DMS79 (cell line): Measurements from ENCODE around the gene PRRT1B.
"Not testable (repeated sequence)": the region's sequence is repeated elsewhere in the genome, so short reads cannot be mapped to it uniquely, and the experiment has no call there.

Experiments used
- DNase-seq: peaks from one replicate; lab custom pipeline; 2025; lab: John Stamatoyannopoulos, UW

The PRRT1B gene

GRCh38 chr9:131522257-131523085 is 22.9 kb upstream of the PRRT1B start:
- no peak for DNase-seq

GRCh38 chr9:131523086-131523388 is 22.3 kb upstream of the PRRT1B start:
- DNase-seq, result no peak

GRCh38 chr9:131523451-131524435 is 21.6 kb upstream of the PRRT1B start:
- DNase-seq, result no peak

- no peak for DNase-seq
Observed at GRCh38 chr9:131524665-131525315, 20.5 kb upstream of the PRRT1B start.

- no peak for DNase-seq
Observed at GRCh38 chr9:131525643-131526565, 19.4 kb upstream of the PRRT1B start.

- DNase-seq, result no peak
Observed at GRCh38 chr9:131528186-131528585, 17.1 kb upstream of the PRRT1B start.

GRCh38 chr9:131528886-131529505 is 16.3 kb upstream of the PRRT1B start:
- DNase-seq, result no peak

GRCh38 chr9:131529597-131530545 is 15.5 kb upstream of the PRRT1B start:
- no peak for DNase-seq

- DNase-seq, result no peak
Observed at GRCh38 chr9:131530546-131530919, 14.8 kb upstream of the PRRT1B start.

GRCh38 chr9:131530920-131531832 is 14.1 kb upstream of the PRRT1B start, which contains the start of gene UCK1:
UCK1 (minus strand) TSS chr9:131531263; CDS start chr9:131531174, 89 bp downstream.
- peak; percentile 77 for DNase-seq

GRCh38 chr9:131534721-131535237 is 10.5 kb upstream of the PRRT1B start:
- peak; percentile 71 for DNase-seq

- DNase-seq, result no peak
Observed at GRCh38 chr9:131537946-131538345, 7.4 kb upstream of the PRRT1B start.

- no peak for DNase-seq
Observed at GRCh38 chr9:131539223-131539923, 6.0 kb upstream of the PRRT1B start.

- DNase-seq, result no peak
Observed at GRCh38 chr9:131543141-131543540, 2.2 kb upstream of the PRRT1B start.

- DNase-seq, result no peak
Observed at GRCh38 chr9:131545786-131546335, 538 bp downstream of the PRRT1B start.

GRCh38 chr9:131546336-131547084 is 1.2 kb downstream of the PRRT1B start:
- peak; percentile 13 for DNase-seq

- DNase-seq, result not testable (repeated sequence)
Observed at GRCh38 chr9:131549186-131549585, 3.9 kb downstream of the PRRT1B start.
